A549 (cell line): Measurements from ENCODE around the gene FOS. TPM values are rescaled to one million over a fixed set of nuclear protein-coding genes. Genes with fewer than 3 reads are reported as not detected.

Experiments
- ATAC-seq, 2 experiments: fragments of 200-7000 bp in 1 of 2; fragments of >200 bp in 1 of 2; cut with Nextera tagmentation in 1 of 2; cut with Tn5 transposase in 1 of 2; 3 replicates each; pipeline versions ENCODE4 v1.8.0 to v1.9.1; 2018 to 2020; ENCODE audit warnings: mild to moderate bottlenecking in 1 of 2, moderate library complexity in 1 of 2
- CTCF ChIA-PET: fragments of 300-600 bp; sonication (Branson Sonifier 250); formaldehyde crosslinking; extraction: SDS; loops from one replicate; lab custom pipeline; 2021; ENCODE audit warnings: antibody characterized with exemption, inconsistent platforms; lab: Yijun Ruan, JAX
- POLR2A ChIA-PET: fragments of 350-600 bp; formaldehyde crosslinking; extraction: SDS; loops from one replicate; lab custom pipeline; 2021; ENCODE audit warnings: antibody characterized with exemption, inconsistent platforms; lab: Yijun Ruan, JAX
- DNase-seq, 2 experiments: peaks; one replicate each; pipeline versions ENCODE4 v3.0.0 to v3.0.0-alpha.2; 2011 to 2016; ENCODE audit warnings: low read depth in 1 of 2, low spot score in 1 of 2
- FAIRE-seq: peaks from 2 replicates; lab custom pipeline; 2011; peaks lifted over from hg19 to GRCh38; lab: Jason Lieb, UNC
- H3K27ac ChIP-seq, 2 experiments: fragments of >200 bp; sonication (Bioruptor Twin); formaldehyde crosslinking; 3 replicates each; pipeline ENCODE4 v1.5.1; 2016 to 2017
- H3K4me1 ChIP-seq: fragments of >200 bp; sonication (Bioruptor Twin); formaldehyde crosslinking; 3 replicates; pipeline ENCODE4 v1.6.1; 2016
- H3K4me2 ChIP-seq: fragments of >200 bp; sonication (Bioruptor Twin); formaldehyde crosslinking; 3 replicates; pipeline ENCODE4 v1.6.1; 2016
- H3K4me3 ChIP-seq: fragments of >200 bp; sonication (Bioruptor Twin); formaldehyde crosslinking; 3 replicates; pipeline ENCODE4 v1.5.1; 2016
- H3K9me3 ChIP-seq: fragments of >200 bp; sonication (Bioruptor Twin); formaldehyde crosslinking; 3 replicates; pipeline ENCODE4 v1.6.1; 2016
- CEBPB ChIP-seq, 2 experiments: fragments of >200 bp in 1 of 2; sonication (Bioruptor Twin) in 1 of 2; formaldehyde crosslinking in 1 of 2; IDR thresholded peaks; 2 replicates each; pipeline ENCODE4 v1.6.1; 2012 to 2016
- EHF ChIP-seq: fragments of 250-450 bp; sonication (Bioruptor Pico); IDR thresholded peaks from 2 replicates; pipeline ENCODE4 v1.5.0; 2020; ENCODE audit warnings: mild to moderate bottlenecking
- FOSB ChIP-seq: fragments of 250-450 bp; sonication (Bioruptor Pico); IDR thresholded peaks from 2 replicates; pipeline ENCODE4 v1.5.0; 2020; ENCODE audit warnings: mild to moderate bottlenecking, moderate library complexity
- HES2 ChIP-seq: fragments of >200 bp; sonication (Bioruptor Twin); formaldehyde crosslinking; IDR thresholded peaks from 2 replicates; pipeline ENCODE4 v1.6.1; 2016
- HMGXB4 ChIP-seq: fragments of 250-450 bp; sonication (Bioruptor Pico); IDR thresholded peaks from 2 replicates; pipeline ENCODE4 v1.5.0; 2021; ENCODE audit warnings: mild to moderate bottlenecking, moderate library complexity, borderline replicate concordance
- HOXA7 ChIP-seq: fragments of 250-450 bp; sonication (Bioruptor Pico); IDR thresholded peaks from 2 replicates; pipeline ENCODE4 v1.5.0; 2020; ENCODE audit warnings: mild to moderate bottlenecking, moderate library complexity
- JUNB ChIP-seq: fragments of >200 bp; sonication (Bioruptor Twin); formaldehyde crosslinking; IDR thresholded peaks from 2 replicates; pipeline ENCODE4 v1.6.1; 2016
- POLR2AphosphoS2 ChIP-seq: conservative IDR thresholded peaks from 2 replicates; pipeline ENCODE4 v1.6.1; 2012; ENCODE audit warnings: low read length, improper control_type of control experiment, inconsistent platforms
- RARB ChIP-seq: fragments of 250-450 bp; sonication (Bioruptor Pico); IDR thresholded peaks from 2 replicates; pipeline ENCODE4 v1.8.0; 2021; ENCODE audit warnings: mild to moderate bottlenecking, moderate library complexity
- REST ChIP-seq: fragments of 200-600 bp; sonication (generic); IDR thresholded peaks from 2 replicates; pipeline ENCODE4 v1.6.1; 2016; ENCODE audit warnings: antibody characterized with exemption, mild to moderate bottlenecking, moderate library complexity
- TFCP2L1 ChIP-seq: fragments of 250-450 bp; sonication (Bioruptor Pico); IDR thresholded peaks from 2 replicates; pipeline ENCODE4 v1.5.0; 2021; ENCODE audit warnings: mild to moderate bottlenecking
- TP53 ChIP-seq: fragments of 250-450 bp; sonication (Bioruptor Pico); IDR thresholded peaks from 2 replicates; pipeline ENCODE4 v1.5.0; 2021; ENCODE audit warnings: mild to moderate bottlenecking, moderate library complexity
- USF2 ChIP-seq: fragments of 450-650 bp; IDR thresholded peaks from 2 replicates; pipeline ENCODE4 v1.6.1; 2014; ENCODE audit warnings: antibody characterized with exemption
- WGBS: methylation state at CpG from one replicate; pipeline ENCODE4 v1.1.6; 2017; ENCODE audit errors: missing lambda C conversion rate; 5-methylcytosine and 5-hydroxymethylcytosine counted together
- polyA plus RNA-seq, 4 experiments: library from polyadenylated mRNA; depleted of rRNA in 3 of 4; stranded (reverse); fragments of >200 nt; fragmentation: RNase III in 1 of 4; extraction: RNeasy Plus Mini Kit Qiagen cat#74134 plus additional on column Dnase treatment in 1 of 4; gene quantifications; 2 replicates in 3 of 4; 3 replicates in 1 of 4; pipeline ENCODE4 v1.2.3, GENCODE V29; 2011 to 2017

The FOS gene
- polyA plus RNA-seq, 2 of the 4 experiments (the other 2 are of a cell fraction), result 4.2 to 256 TPM

GRCh38 chr14:75279763-75280290, 1.2 kb downstream of the FOS start:
- Histone ChIP-seq H3K4me3 (peak overlapping the region; percentile 65), H3K9me3 (no peaks in the 10 kb centered on the region), H3K4me1 (peaks cover 38% of the 10 kb centered on the region), H3K27ac (peak overlapping the region in 1 of 2 experiments; percentile 97; a peak in 1 of 6 replicates), H3K4me2 (peak overlapping the region; percentile 91)
- no peak for TF ChIP-seq HES2
- peak; percentile 74; the same call in 1 of the 2 replicates for TF ChIP-seq TFCP2L1 (CRISPR knock-in tag)
- peak; percentile 92 for TF ChIP-seq POLR2AphosphoS2
- no peak for FAIRE-seq
- DNase-seq, result no peak
- ATAC-seq, result no peak
- POLR2A ChIA-PET, result interaction anchor here (1.0 to 2.3 kb wide), 6 partner anchors 10 to 143 kb away, joined by 4 to 17 read pairs (median 8); no protein-coding TSS in a partner anchor
- WGBS, result 58% methylated on average over 26 of the region's 26 CpGs
- CTCF ChIA-PET, result no interaction called here

- H3K4me2 ChIP-seq, result peak overlapping the region; percentile 91
- H3K4me1 ChIP-seq, result peaks cover 39% of the 10 kb centered on the region
- FAIRE-seq (no peak), ATAC-seq (no peak), DNase-seq (no peak)
- 90% methylated on average over 7 of the region's 7 CpGs for WGBS
- TF ChIP-seq JUNB, result no peak
- TF ChIP-seq HOXA7 (CRISPR knock-in tag), result peak; percentile 93
- TF ChIP-seq USF2, result no peak
- TF ChIP-seq TP53 (CRISPR knock-in tag), result peak; percentile 47; the same call in 1 of the 2 replicates
- TF ChIP-seq HMGXB4 (CRISPR knock-in tag), result peak; percentile 83; the same call in 1 of the 2 replicates
- peak; percentile 52; the same call in 1 of the 2 replicates for TF ChIP-seq RARB
- peak; percentile 82; the same call in 1 of the 2 replicates for TF ChIP-seq FOSB (CRISPR knock-in tag)
- H3K4me3 ChIP-seq, result peak overlapping the region; percentile 65; the same call in 2 of the 3 replicates
- H3K9me3 ChIP-seq, result no peaks in the 10 kb centered on the region
- H3K27ac ChIP-seq, result no peak overlapping the region
- ChIA-PET CTCF (interaction anchor here (0.8 to 2.2 kb wide), 5 partner anchors 10 to 149 kb away, joined by 3 to 10 read pairs (median 5); no protein-coding TSS in a partner anchor), POLR2A (interaction anchor here (2.3 kb wide), 1 partner anchor 14 kb away, joined by 8 read pairs; no protein-coding TSS in a partner anchor)
Observed at GRCh38 chr14:75280291-75280830, 1.7 kb downstream of the FOS start.

GRCh38 chr14:75280831-75281653, 2.4 kb downstream of the FOS start:
- Histone ChIP-seq H3K4me1 (peaks cover 40% of the 10 kb centered on the region), H3K9me3 (no peaks in the 10 kb centered on the region), H3K4me2 (peak overlapping the region; percentile 91; the same call in 1 of the 3 replicates), H3K27ac (no peak overlapping the region), H3K4me3 (no peak overlapping the region)
- POLR2A ChIA-PET, result interaction anchor here (2.3 kb wide), 1 partner anchor 13 kb away, joined by 8 read pairs; no protein-coding TSS in a partner anchor
- ATAC-seq (no peak; a peak in 1 of 6 replicates), DNase-seq (peak in 1 of 2 experiments; percentile 56), FAIRE-seq (no peak)
- TF ChIP-seq EHF (no peak), CEBPB (IDR thresholded peaks at IDR 0.05) (no peak), REST (peak; percentile 7; the same call in 1 of the 2 replicates), USF2 (peak; percentile 45), TFCP2L1 (CRISPR knock-in tag) (no peak), POLR2AphosphoS2 (peak; percentile 95)
- 92% methylated on average over 15 of the region's 17 CpGs for WGBS
- CTCF ChIA-PET, result interaction anchor here (0.8 to 2.2 kb wide), 5 partner anchors 9 to 149 kb away, joined by 3 to 10 read pairs (median 5); no protein-coding TSS in a partner anchor
